Activated naive CD4-positive, alpha-beta T cell treated with anti-CD3 and anti-CD28 coated beads for 36 hours (primary cell): ENCODE data around the gene DSCAM. TPM values are rescaled to one million over a fixed set of nuclear protein-coding genes. Genes with fewer than 3 reads are reported as not detected.
"Not testable (repeated sequence)": the region's sequence is repeated elsewhere in the genome, so short reads cannot be mapped to it uniquely, and the experiment has no call there.

Experiments
- CTCF ChIA-PET: fragments of 350-600 bp; sonication (Branson Sonifier 250); formaldehyde crosslinking; loops from one replicate; lab custom pipeline; 2021; ENCODE audit warnings: antibody characterized with exemption; lab: Charles Lee
- DNase-seq: peaks from one replicate; pipeline ENCODE4 v3.0.0-alpha.2; 2020
- H3K27ac Mint-ChIP-seq: one replicate; pipeline ENCODE4 v1.8.0; 2021; ENCODE audit warnings: mild to moderate bottlenecking, mixed read lengths
- H3K27me3 Mint-ChIP-seq: one replicate; pipeline ENCODE4 v1.8.0; 2021; ENCODE audit warnings: low read depth, mixed read lengths
- H3K36me3 Mint-ChIP-seq: one replicate; pipeline ENCODE4 v1.8.0; 2021; ENCODE audit warnings: low read depth, mixed read lengths
- H3K4me1 Mint-ChIP-seq: one replicate; pipeline ENCODE4 v1.8.0; 2021; ENCODE audit warnings: low read depth, mixed read lengths
- H3K4me3 Mint-ChIP-seq: one replicate; pipeline ENCODE4 v1.8.0; 2021; ENCODE audit warnings: mild to moderate bottlenecking, moderate library complexity, mixed read lengths
- H3K9me3 Mint-ChIP-seq: one replicate; pipeline ENCODE4 v1.8.0; 2021; ENCODE audit warnings: mixed read lengths
- intact Hi-C: fragments of 100-400 bp; cut with micrococcal nuclease; formaldehyde crosslinking; loops from one replicate; pipeline ENCODE4 v1.15.1; 2023
- total RNA-seq, 2 experiments: library from RNA; stranded (reverse); gene quantifications; one replicate each; pipeline ENCODE4 v1.2.3, GENCODE V29; 2021

DSCAM gene
- total RNA-seq, 2 experiments from 2014 or later, result not detected

DNA sequence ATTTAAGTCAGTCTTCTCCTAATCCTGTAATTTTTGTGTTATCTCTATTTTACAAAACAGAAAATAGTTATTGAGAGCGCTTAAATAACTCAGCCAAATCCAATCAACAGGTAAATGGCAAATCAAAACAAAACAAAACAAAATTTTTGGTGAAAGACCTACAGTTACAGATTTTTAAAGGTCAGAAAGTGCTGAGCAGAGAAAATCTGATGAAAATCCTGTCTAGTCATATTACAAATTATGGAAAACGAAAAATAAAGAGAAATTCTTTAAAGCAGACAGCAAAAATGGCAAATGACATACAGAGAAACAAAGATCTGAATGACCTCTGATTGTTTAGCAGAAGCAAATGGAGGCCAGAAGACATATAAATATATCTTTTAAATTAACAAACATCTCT, 497.4 kb downstream of the DSCAM start:
- Mint-ChIP-seq H3K4me3 (no peak overlapping the region), H3K27me3 (no peaks in the 10 kb centered on the region), H3K27ac (no peak overlapping the region), H3K4me1 (no peaks in the 10 kb centered on the region), H3K9me3 (no peaks in the 10 kb centered on the region), H3K36me3 (no peaks in the 10 kb centered on the region)
- intact Hi-C loops, result no loop called here
- DNase-seq, result no peak
- CTCF ChIA-PET, result no interaction called here

DNA sequence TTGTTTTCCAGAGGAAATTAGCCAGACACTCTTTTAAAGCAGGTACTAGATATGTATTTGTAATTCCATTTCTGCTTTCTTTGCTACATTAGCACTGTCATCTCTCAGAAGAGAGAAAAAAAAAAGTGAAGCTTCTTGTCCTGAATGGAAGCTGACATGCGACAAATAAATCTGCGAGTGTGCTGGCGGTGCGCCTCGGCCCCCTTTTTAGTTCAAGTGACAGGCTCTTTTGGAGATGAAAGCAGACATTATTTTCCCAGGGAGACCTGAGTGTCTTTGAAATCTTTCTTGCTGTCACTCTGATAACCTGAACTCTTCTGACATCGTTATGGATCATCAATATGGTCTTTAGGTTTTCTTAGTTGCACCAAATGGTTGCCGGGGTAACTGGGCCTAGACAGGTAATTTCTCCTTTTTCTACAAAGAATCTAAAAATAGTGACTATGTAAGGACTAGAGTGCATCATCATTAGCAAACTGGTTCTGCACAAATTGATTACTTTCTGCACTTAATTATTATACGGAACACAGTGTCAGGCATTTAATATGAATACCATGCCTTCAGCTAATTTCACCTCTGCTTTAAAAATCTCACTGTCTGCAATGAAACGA, 501.1 kb downstream of the DSCAM start:
- Mint-ChIP-seq H3K9me3 (no peaks in the 10 kb centered on the region), H3K4me1 (no peaks in the 10 kb centered on the region), H3K27ac (no peak overlapping the region), H3K4me3 (no peak overlapping the region), H3K36me3 (no peaks in the 10 kb centered on the region), H3K27me3 (no peaks in the 10 kb centered on the region)
- DNase-seq, result no peak
- intact Hi-C loops, result no loop called here
- CTCF ChIA-PET, result interaction anchor here (0.6 kb wide), 1 partner anchor 443 kb away, joined by 5 read pairs; no protein-coding TSS in a partner anchor

DNA sequence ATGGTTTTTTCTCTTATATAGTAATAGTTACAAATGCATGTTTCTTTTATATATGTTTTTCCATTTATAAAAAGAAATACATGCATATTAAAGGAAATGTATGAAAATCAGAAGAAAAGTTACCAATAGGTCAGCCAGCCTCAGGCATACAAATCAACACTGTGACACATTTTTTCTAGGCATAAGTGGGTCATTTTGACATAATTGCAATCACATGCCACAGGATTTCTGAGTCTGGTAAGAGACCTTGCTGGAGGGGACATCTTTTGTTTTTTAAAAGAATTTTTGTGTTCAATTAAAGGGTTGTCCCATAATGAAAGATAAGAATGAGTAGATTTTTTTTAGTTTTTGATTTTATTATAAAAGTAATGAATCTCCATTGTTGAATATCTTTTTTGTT, 506.6 kb downstream of the DSCAM start:
- H3K4me1 Mint-ChIP-seq, result no peaks in the 10 kb centered on the region
- DNase-seq, result no peak
- no peaks in the 10 kb centered on the region for H3K9me3 Mint-ChIP-seq
- H3K4me3 Mint-ChIP-seq, result no peak overlapping the region
- H3K36me3 Mint-ChIP-seq, result no peaks in the 10 kb centered on the region
- intact Hi-C loops, result no loop called here
- CTCF ChIA-PET, result interaction anchor here (0.7 kb wide), 1 partner anchor 119 kb away, joined by 3 read pairs; no protein-coding TSS in a partner anchor
- no peaks in the 10 kb centered on the region for H3K27me3 Mint-ChIP-seq
- H3K27ac Mint-ChIP-seq, result no peak overlapping the region

DNA sequence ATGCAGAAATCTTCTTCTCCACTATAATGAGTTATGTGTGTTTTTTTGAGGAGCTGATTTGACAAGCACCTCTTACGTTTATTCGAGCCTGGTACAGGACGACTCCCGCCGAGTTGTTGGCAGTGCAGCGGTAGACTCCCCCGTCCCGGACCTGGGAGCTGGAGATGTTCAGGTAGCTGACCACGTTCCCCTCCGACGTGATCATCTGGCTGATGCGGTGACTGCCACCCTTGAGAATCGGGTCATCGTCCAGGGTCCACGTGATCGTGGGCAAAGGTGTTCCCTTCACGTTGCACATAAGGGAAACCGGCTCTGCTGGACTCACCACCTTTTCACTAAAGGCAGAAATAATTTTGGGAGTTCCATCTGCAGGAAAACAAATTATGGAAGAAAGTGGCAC, 507.9 kb downstream of the DSCAM start:
- H3K9me3 Mint-ChIP-seq, result no peaks in the 10 kb centered on the region
- no peaks in the 10 kb centered on the region for H3K4me1 Mint-ChIP-seq
- no peak overlapping the region for H3K4me3 Mint-ChIP-seq
- intact Hi-C loops, result no loop called here
- no peaks in the 10 kb centered on the region for H3K27me3 Mint-ChIP-seq
- H3K36me3 Mint-ChIP-seq, result no peaks in the 10 kb centered on the region
- DNase-seq, result no peak
- H3K27ac Mint-ChIP-seq, result no peak overlapping the region
- CTCF ChIA-PET, result no interaction called here

DNA sequence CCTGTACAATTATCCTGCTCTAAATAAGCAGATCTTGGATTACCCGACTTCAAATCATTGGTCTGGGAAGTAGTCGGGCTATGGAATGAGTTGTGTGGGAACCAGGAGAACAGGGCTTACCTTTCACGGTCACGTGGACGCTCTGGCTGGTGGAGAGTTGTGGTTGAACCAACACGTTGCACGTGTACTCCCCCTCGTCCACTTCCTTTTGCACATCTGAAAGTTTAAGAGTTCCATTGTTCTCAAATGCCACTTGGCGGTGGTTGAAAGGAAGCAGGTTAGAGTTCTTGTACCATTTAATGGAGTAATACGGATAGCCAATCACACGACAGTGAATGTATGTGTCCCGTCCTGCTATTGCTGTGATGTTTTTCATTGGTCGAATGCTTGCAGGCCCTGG, 509.0 kb downstream of the DSCAM start:
- Mint-ChIP-seq H3K27me3 (no peaks in the 10 kb centered on the region), H3K4me3 (no peak overlapping the region), H3K27ac (no peak overlapping the region), H3K9me3 (no peaks in the 10 kb centered on the region), H3K4me1 (no peaks in the 10 kb centered on the region), H3K36me3 (no peaks in the 10 kb centered on the region)
- intact Hi-C loops, result no loop called here
- CTCF ChIA-PET, result no interaction called here
- no peak for DNase-seq

DNA sequence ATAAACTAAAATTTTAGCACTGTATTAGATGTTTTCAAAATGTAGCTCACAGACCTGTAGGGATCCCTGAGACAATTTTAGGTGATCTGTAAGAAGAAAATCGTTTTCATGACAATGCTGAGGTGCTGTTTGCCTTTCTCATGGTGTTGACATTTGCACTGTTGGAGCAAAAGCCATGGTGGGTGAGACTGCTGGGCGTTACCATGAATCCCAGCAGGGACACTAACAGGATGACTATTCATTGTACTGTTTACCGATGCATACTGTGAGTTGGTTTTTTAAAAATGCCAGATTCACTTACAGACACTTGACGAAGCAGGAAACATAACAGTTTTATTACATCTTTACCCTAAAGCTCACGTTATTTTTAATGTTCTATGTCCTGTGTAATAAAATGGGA, 511.3 kb downstream of the DSCAM start:
- CTCF ChIA-PET, result no interaction called here
- Mint-ChIP-seq H3K9me3 (peaks cover 2% of the 10 kb centered on the region), H3K36me3 (no peaks in the 10 kb centered on the region), H3K27ac (no peak overlapping the region), H3K4me1 (no peaks in the 10 kb centered on the region), H3K4me3 (no peak overlapping the region), H3K27me3 (no peaks in the 10 kb centered on the region)
- DNase-seq, result no peak
- intact Hi-C loops, result no loop called here

DNA sequence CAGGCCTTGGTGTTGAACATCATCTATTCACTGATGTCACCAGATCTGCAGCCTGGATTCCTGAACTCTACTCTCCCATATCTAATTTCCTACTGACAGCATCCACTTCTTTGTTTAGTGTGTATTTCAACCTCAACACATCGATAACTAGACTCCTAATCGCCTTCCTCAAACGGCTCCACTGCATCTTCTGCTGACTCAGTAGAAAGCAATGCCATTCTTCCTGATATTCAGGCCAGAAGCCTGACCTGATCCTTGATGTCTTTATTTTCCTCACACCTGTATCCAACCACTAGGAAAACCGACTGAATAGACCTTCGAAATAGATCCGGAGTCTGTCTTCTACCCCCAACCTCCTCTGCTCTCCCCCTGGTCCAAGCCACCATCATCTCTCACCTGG, 512.8 kb downstream of the DSCAM start:
- no peak overlapping the region for H3K27ac Mint-ChIP-seq

DNA sequence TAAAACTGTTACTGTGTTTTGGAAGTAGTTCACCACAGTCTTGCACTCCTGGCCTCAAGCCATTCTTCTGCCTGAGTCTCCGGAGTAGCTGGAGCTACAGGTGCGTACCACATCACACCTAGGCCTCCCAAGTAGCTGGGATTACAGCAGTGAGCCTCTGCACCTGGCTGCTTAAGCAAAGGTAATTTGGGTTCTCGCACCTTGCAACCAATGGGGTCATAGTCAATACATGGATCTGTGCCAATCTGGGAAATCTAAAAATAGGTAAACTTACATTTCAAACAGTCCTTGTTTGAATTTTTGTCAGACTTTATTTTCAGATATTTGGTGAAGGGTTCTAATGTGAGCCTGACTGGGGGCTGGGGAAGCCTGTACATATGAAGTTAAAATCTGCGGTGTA, 513.2 kb downstream of the DSCAM start:
- Mint-ChIP-seq H3K9me3 (peaks cover 2% of the 10 kb centered on the region), H3K27me3 (no peaks in the 10 kb centered on the region), H3K4me1 (no peaks in the 10 kb centered on the region), H3K36me3 (no peaks in the 10 kb centered on the region), H3K4me3 (no peak overlapping the region), H3K27ac (no peak overlapping the region)
- intact Hi-C loops, result no loop called here
- no peak for DNase-seq
- CTCF ChIA-PET, result no interaction called here

More for the DNA sequence above, 512.8 kb downstream of the DSCAM start:
- Mint-ChIP-seq H3K27me3 (no peaks in the 10 kb centered on the region), H3K36me3 (no peaks in the 10 kb centered on the region), H3K4me1 (no peaks in the 10 kb centered on the region), H3K4me3 (no peak overlapping the region), H3K9me3 (peaks cover 2% of the 10 kb centered on the region)
- DNase-seq, result no peak
- intact Hi-C loops, result no loop called here
- CTCF ChIA-PET, result no interaction called here

DNA sequence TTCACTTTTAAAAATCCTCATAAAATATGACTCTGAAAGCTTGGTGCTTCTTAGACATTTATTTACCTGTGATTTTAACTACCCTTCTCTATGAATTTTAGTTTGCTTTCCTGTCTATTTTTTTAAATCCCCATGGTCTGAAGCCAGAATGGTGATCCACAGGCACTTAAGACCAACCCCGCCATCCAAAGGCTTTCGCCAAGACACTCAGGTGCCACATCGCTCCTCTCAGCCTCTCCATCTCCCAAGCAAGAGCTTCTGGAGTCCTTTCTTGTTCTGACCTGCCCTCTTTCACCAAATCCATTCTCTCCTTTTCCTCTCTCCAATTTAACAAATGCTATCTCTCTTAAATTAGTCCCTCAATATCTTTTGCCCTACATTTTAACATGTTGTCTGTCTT, 515.2 kb downstream of the DSCAM start:
- CTCF ChIA-PET, result no interaction called here
- no peaks in the 10 kb centered on the region for H3K36me3 Mint-ChIP-seq
- no peak overlapping the region for H3K4me3 Mint-ChIP-seq
- intact Hi-C loops, result no loop called here
- H3K27ac Mint-ChIP-seq, result no peak overlapping the region
- DNase-seq, result no peak
- H3K4me1 Mint-ChIP-seq, result no peaks in the 10 kb centered on the region
- H3K27me3 Mint-ChIP-seq, result no peaks in the 10 kb centered on the region
- H3K9me3 Mint-ChIP-seq, result peaks cover 3% of the 10 kb centered on the region

DNA sequence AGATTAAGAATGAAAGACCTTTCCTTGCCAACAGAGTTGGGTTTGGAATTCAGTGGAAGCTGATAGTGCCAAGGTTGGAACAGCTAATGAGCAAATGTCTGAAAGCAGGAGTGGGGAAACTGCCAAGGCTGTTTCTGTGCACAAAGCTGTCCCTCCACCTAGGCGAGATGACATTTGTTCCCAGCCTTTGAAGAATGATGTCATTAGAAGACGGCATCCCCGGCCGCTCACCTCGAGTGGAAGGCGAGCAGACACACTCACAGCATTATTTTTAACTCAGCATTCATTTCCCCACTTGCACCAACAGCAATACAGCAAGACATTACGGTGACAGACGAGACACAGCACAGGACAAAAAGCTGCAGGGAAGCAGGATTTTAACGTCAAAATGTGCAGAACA, 515.8 kb downstream of the DSCAM start:
- Mint-ChIP-seq H3K4me3 (no peak overlapping the region), H3K9me3 (peaks cover 3% of the 10 kb centered on the region), H3K4me1 (no peaks in the 10 kb centered on the region), H3K27me3 (no peaks in the 10 kb centered on the region), H3K27ac (no peak overlapping the region), H3K36me3 (no peaks in the 10 kb centered on the region)
- DNase-seq, result no peak
- intact Hi-C loops, result no loop called here
- CTCF ChIA-PET, result no interaction called here

DNA sequence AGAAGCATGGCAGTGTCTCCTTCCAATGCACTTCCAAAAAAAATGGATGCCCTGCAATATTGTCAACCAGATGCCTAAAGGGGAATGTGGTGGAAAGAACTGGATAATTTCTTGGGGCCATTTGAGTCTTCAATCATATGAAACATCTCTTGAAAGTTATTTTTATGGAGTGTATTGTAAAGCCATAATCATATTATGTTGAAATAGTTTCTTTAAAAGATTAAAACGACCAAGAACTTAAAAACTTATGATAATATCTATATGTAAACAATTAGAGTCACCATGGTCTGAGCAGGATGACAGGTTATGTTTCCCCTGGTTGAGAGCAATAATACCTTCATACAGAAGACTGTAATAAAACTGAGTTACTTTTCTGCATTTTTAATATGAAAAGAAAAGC, 522.6 kb downstream of the DSCAM start:
- H3K4me1 Mint-ChIP-seq, result no peaks in the 10 kb centered on the region
- H3K4me3 Mint-ChIP-seq, result no peak overlapping the region
- H3K27ac Mint-ChIP-seq, result no peak overlapping the region
- peaks cover 1% of the 10 kb centered on the region for H3K9me3 Mint-ChIP-seq
- no peaks in the 10 kb centered on the region for H3K36me3 Mint-ChIP-seq
- CTCF ChIA-PET, result no interaction called here
- no peak for DNase-seq
- peaks cover 2% of the 10 kb centered on the region for H3K27me3 Mint-ChIP-seq
- intact Hi-C loops, result no loop called here

DNA sequence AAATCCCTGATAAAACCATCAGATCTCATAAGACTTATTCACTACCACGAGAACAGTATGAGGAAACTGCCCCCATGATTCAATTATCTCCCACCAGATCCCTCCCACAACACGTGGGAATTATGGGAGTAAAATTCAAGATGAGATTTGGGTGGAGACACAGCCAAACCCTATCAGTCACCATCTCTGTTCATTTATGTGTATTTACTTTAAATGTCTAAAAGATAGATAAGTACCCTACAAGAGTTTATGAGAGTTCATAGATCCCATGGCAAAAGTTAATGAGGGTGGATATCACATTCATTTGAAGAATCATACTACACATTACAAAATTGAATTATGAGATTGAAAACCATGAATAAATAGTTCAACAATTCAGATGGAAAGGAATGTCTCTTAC, 526.2 kb downstream of the DSCAM start:
- H3K4me3 Mint-ChIP-seq, H3K27me3 Mint-ChIP-seq, DNase-seq, H3K9me3 Mint-ChIP-seq, H3K36me3 Mint-ChIP-seq, H3K4me1 Mint-ChIP-seq, intact Hi-C loops, H3K27ac Mint-ChIP-seq: not testable (repeated sequence)
- CTCF ChIA-PET, result interaction anchor here (0.7 kb wide), 1 partner anchor 748 kb away, joined by 4 read pairs; no protein-coding TSS in a partner anchor

DNA sequence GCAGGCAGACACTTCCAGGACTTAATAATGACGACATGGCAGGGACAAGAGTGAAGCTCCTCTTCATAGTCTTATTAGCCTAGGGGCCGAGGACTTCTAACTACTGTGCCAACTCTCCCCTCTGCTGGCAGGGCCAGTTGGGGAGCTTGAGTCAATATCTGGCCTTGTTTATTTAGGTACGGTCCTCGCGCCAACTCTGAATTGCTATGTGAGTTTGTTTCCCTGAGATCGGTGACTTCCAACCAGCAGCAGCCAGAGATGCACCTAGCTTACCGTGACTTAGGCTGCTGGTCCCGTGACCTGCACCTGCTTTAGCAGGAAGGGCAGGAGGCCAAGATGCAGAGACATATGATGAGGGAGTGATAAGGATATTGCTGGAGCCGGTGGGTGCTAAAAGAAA, 528.6 kb downstream of the DSCAM start:
- no peak for DNase-seq
- Mint-ChIP-seq H3K27ac (no peak overlapping the region), H3K4me1 (no peaks in the 10 kb centered on the region), H3K4me3 (no peak overlapping the region), H3K9me3 (peaks cover 5% of the 10 kb centered on the region), H3K36me3 (no peaks in the 10 kb centered on the region), H3K27me3 (peaks cover 2% of the 10 kb centered on the region)
- CTCF ChIA-PET, result interaction anchor here (0.6 kb wide), 2 partner anchors 174 to 451 kb away, joined by 3 to 4 read pairs; partner anchors contain the start of gene PCP4
- intact Hi-C loops, result no loop called here
